GM21529 (cell line): ENCODE data around the gene MICAL3.
"Not testable (repeated sequence)": the region's sequence is repeated elsewhere in the genome, so short reads cannot be mapped to it uniquely, and the experiment has no call there.

Experiments used
- ATAC-seq: cut with Tn5 transposase; IDR thresholded peaks from one replicate; pipeline ENCODE4 v1.9.1; 2021; ENCODE audit not compliant: unreplicated experiment

Gene MICAL3

GRCh38 chr22:18032455-18033101 is 8.2 kb upstream of the MICAL3 start:
- no peak for ATAC-seq

DNA sequence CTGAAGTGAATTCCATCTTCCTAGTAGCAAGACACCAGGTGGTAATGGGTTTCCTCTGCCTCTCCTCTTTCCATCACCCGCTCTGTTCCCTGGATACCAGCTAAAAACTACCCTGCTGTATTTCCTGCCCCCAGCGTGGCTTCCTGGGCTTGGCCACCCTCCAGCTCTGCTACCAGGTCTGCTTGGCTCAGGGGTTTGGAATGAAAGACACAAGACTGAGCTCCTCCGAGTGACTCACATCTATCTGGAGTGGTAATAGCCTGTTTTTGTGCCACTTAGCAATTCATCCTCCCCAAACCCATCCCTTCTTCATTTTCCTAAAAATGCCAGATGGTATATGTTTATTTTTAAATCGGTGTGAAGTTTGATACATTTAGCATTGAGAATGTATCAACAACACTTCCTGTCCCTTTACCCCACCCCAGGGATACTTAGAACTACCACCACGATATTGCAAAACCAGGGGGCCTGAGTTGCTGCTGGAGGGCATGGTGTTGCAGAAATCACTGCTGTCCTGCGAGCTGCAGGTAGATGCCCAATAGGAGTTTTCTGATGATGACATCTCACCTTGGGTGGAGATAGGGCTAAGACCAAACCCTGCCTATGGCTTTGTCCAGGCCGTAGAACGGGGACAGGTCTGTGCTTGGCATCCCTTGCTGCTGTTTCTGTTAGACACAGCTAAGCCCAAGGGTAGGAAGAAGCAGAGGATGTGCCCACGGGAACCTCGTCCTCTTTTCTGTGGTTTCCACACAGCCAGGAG is 7.5 kb upstream of the MICAL3 start:
- ATAC-seq: no peak

DNA sequence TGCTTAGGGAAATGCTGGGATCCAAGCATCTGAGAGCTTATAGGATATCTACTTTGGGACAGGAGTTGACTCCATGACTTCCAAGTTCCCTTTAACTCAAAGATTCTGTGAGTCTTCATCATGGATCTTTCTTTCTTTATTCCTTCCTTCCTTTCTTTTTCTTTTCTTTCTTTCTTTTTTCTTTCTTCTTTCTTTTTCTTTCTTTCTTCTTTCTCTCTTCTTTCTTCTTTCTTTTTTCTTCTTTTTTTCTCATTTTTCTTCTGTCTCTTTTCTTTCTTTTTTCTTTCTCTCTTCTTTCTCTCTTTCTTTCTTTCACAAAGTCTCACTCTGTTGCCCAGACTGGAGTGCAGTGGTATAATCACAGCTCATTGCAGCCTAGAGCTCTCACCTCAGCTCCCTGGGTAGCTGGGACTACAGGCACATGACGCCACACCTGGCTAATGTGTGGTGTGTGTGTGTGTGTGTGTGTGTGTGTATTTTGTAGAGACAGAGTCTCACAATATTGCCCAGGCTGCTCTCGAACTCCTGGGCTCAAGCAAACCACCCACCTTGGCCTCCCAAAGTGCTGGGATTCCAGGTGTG is 5.4 kb upstream of the MICAL3 start:
- ATAC-seq: no peak

GRCh38 chr22:18028817-18029527 is 4.6 kb upstream of the MICAL3 start:
- ATAC-seq: no peak

DNA sequence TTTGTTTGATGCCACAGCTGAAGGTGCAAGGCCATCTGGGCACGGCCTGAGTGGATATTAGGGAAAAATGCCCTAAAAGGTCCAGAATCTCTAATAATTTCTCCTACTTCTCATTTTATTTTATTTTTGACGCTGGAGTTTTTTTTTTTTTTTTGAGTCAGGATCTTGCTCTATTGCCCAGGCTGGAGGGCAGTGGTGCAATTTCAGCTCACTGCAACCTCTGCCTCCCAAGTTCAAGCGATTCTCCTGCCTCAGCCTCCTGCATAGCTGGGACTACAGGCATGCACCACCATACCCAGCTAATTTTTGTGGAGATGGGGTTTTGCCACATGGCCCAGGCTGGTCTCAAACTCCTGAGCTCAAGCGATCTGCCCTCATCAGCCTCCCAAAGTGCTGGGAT is 1.5 kb upstream of the MICAL3 start:
- not testable (repeated sequence) for ATAC-seq

GRCh38 chr22:18024956-18025720 is 777 bp upstream of the MICAL3 start:
- no peak for ATAC-seq

DNA sequence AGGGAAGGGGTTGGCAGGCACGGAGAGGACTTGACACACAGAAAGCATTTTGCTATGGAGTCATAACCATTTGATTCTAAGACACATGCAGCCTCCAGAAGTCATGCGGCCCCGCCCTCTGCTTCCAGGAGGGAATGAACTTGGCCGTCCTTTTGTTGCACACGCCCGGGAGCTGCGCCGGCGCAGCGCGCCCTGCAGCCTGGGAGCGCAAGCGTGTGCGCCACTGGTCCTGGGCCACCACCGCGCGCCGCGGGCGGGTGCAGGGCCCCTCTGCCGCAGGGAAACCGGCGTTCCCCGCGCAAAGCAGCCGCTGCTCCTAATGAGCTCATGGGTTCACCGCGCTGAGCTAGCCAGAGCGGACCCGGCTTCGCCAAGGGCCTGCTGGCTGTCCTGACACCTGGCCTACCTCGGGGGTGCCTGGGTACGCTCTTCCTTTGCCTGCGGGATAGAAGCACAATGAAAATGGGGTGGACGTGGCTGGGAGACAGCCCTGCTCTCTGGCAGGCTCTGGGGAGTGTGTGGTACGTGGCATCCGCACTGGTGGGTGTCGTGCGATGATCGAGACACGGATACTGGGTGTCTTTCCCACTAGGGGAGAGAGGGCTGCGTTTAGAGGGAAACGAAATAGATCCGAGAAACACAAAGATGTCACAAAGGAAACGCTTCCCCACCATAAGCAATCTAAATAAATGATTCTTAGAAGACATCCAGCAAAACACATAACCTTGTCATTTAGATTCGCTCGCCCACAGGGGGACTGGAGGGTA is 669 bp downstream of the MICAL3 start:
- no peak for ATAC-seq

- no peak for ATAC-seq
Observed at GRCh38 chr22:18022876-18023275, 1.5 kb downstream of the MICAL3 start.

- no peak for ATAC-seq
Observed at GRCh38 chr22:18021431-18021830, 2.9 kb downstream of the MICAL3 start.

GRCh38 chr22:18020743-18021142 is 3.6 kb downstream of the MICAL3 start:
- not testable (repeated sequence) for ATAC-seq

- no peak for ATAC-seq
Observed at GRCh38 chr22:18013947-18014346, 10.4 kb downstream of the MICAL3 start.

- no peak for ATAC-seq
Observed at GRCh38 chr22:18013436-18013835, 10.9 kb downstream of the MICAL3 start.

DNA sequence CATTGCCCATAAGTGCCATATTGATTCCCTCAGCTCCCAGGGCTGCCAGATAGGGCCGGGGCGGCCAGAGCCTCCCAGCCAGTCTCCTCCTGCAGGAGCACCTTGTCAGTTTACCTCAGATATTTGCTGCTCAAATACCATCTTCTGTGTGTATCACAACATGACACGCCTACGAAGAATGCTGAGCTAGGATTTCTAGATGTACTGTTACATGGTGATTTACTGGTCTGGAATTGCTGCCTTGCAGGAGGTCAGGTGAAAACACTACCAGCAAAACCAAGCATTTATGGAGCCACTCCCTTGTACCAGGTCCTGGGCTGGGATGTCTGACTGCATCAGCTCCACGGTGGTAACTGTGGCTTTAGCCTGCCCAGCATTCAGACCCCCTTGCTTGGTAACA is 11.8 kb downstream of the MICAL3 start:
- no peak for ATAC-seq

- ATAC-seq: no peak
Observed at GRCh38 chr22:18010266-18010665, 14.1 kb downstream of the MICAL3 start.

DNA sequence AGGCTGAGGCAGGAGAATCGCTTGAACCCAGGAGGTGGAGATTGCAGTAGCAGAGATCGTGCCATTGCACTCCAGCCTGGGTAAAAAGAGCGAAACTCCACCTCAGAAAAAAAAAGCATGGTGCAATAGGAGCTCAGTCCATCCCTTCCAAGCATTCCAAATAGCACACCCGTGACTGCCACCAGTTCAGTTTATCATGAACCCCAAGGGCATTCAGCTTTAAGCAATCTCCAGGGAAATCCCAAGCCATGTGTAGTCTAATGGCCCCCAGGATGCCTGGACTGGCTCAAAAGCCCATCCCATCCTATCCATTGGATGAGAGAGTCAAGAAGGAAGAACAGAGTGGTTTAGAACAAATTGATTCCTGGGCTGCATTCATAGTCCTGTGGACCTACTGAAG is 16.2 kb downstream of the MICAL3 start:
- ATAC-seq: no peak

GRCh38 chr22:18005201-18005926 is 19.0 kb downstream of the MICAL3 start:
- ATAC-seq: no peak

GRCh38 chr22:18001894-18002315 is 22.5 kb downstream of the MICAL3 start:
- not testable (repeated sequence) for ATAC-seq

DNA sequence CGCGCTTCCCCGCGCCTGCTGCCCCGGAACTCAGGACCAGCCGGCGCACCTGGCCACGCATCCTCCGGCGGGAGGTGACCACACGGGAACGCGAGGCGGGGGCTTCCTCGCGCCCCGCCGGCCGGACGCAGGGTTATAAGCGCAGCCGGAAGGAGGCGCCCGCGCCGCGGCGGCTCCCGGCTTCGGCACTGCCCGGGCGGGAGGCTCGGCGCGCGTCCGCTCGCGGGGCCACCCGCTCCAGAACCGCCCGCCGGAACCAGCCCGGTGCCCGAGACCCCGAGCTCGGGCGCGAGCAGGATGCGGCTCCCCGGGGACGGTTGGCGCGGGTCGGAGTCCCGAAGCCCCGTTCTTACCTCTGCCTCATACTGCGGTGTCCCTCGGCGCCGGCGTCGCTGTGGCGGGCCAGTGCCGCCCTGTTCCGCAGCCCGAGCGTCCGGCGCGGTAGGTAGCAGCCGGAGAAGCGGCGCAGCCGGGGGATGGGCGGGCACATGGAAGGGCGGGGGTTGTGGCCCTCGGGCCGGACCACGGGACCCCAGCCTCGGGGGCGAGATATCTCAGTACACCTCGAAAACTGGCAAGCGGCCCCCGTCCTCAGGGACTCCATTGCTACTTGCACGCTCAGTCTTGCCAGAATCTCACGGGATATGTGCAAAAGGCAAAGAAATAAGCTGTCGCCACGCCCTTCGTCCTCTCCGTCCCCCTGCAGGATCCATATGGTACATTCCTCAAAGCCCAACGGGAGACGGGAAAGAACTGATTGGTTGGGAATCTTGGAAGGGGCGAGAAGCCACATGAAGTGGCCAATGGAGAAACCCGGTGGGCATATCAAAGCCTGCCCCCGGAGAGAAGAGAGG is 23.1 kb downstream of the MICAL3 start:
- no peak for ATAC-seq
